Right lobe of liver (tissue), 4 donors: Measurements from ENCODE around the gene MYZAP.

Experiments
- POLR2A ChIP-seq: fragments of 450-650 bp; IDR thresholded peaks from one replicate; pipeline ENCODE4 v1.6.1; 2017; ENCODE audit warnings: antibody characterized with exemption, mild to moderate bottlenecking
- TF ChIP-seq, protein P1 (sequence below), 4 donors: fragments of 200-600 bp in 3 of 4; fragments of 450-650 bp in 1 of 4; IDR thresholded peaks; one replicate each; pipeline versions ENCODE4 v1.5.1 to v1.8.0; 2016 to 2022; ENCODE audit warnings: antibody characterized with exemption in 4 of 4, mild to moderate bottlenecking in 2 of 4
- donor health status: DM: no; HTN: no; CAD: no.
- donor health status: DM: no; HTN: no; CAD: no.
- donor health status: DM: no; HTN: yes; CAD: no.

DNA sequence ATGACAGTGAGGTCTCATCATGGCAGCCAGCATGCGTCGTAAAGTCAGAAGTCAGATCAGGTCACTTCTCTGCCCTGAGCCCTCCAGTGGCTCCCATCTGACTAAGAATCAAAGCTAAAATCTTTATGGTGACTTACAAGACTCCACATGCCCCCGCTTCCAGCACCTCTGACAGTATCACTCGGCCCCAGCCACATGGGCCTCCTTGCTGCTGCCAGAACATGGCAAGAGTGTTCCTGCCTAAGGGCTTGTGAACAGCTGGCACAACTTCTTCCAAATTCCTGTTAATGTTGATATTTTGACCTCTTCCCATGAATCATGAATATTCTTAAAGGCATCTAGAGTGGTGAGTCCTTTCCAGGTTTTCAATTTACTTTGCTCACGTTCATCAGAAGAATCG, 135.3 kb downstream of the MYZAP start:
- TF ChIP-seq, protein P1, sequence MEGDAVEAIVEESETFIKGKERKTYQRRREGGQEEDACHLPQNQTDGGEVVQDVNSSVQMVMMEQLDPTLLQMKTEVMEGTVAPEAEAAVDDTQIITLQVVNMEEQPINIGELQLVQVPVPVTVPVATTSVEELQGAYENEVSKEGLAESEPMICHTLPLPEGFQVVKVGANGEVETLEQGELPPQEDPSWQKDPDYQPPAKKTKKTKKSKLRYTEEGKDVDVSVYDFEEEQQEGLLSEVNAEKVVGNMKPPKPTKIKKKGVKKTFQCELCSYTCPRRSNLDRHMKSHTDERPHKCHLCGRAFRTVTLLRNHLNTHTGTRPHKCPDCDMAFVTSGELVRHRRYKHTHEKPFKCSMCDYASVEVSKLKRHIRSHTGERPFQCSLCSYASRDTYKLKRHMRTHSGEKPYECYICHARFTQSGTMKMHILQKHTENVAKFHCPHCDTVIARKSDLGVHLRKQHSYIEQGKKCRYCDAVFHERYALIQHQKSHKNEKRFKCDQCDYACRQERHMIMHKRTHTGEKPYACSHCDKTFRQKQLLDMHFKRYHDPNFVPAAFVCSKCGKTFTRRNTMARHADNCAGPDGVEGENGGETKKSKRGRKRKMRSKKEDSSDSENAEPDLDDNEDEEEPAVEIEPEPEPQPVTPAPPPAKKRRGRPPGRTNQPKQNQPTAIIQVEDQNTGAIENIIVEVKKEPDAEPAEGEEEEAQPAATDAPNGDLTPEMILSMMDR (IDR thresholded peaks at IDR 0.05) = no peak
- no peak for TF ChIP-seq POLR2A
